ENCODE results near the gene ZNF71.

The ZNF71 gene

GRCh38 chr19:56594783-56595547 is at the start of gene ZNF71:
Gene ZNF71 (plus strand): TSS chr19:56595302. CDS start chr19:56601559, 6,257 bp downstream.
- H3K36me3 ChIP-seq (ENCODE audit: insufficient read depth, low read length), result peaks cover 8% of the 10 kb centered on the region; the same call in 1 of the 2 replicates
- H3K9ac ChIP-seq (ENCODE audit: low read depth, low read length), result peak within 1 kb of the TSS; percentile 93
- H3K9me3 ChIP-seq (ENCODE audit: control insufficient read depth, insufficient read depth, low read length), result no peaks in the 10 kb centered on the region
- H3K4me1 ChIP-seq (ENCODE audit: insufficient read depth, low read length), result 0 out of 2 replicates have a peak, but pooled peaks cover 3% of the 10 kb centered on the region

- no peaks in the 10 kb centered on the region for H3K4me1 ChIP-seq (ENCODE audit: insufficient read depth, low read length)
- H3K9me3 ChIP-seq (ENCODE audit: control insufficient read depth, insufficient read depth, low read length), result peaks cover 4% of the 10 kb centered on the region
- H3K36me3 ChIP-seq (ENCODE audit: insufficient read depth, low read length), result peaks cover 12% of the 10 kb centered on the region
Measured at GRCh38 chr19:56547535-56547934, 47.6 kb upstream of the ZNF71 start.

DNA sequence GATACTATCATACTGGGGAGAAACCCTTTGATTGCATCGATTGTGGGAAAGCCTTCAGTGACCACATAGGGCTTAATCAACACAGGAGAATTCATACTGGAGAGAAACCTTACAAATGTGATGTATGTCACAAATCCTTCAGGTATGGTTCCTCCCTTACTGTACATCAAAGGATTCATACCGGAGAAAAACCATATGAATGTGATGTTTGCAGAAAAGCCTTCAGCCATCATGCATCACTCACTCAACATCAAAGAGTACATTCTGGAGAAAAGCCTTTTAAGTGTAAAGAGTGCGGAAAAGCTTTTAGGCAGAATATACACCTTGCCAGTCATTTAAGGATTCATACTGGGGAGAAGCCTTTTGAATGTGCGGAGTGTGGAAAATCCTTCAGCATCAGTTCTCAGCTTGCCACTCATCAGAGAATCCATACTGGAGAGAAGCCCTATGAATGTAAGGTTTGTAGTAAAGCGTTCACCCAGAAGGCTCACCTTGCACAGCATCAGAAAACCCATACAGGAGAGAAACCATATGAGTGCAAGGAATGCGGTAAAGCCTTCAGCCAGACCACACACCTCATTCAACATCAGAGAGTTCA is 40.7 kb upstream of the ZNF71 start:
- H3K36me3 ChIP-seq (ENCODE audit: insufficient read depth, low read length), result peaks cover 18% of the 10 kb centered on the region
- H3K9ac ChIP-seq (ENCODE audit: low read depth, low read length), result no peak overlapping the region
- peaks cover 16% of the 10 kb centered on the region for H3K9me3 ChIP-seq (ENCODE audit: control insufficient read depth, insufficient read depth, low read length)
- no peaks in the 10 kb centered on the region for H3K4me1 ChIP-seq (ENCODE audit: insufficient read depth, low read length)

More at GRCh38 chr19:56547535-56547934, 47.6 kb upstream of the ZNF71 start:
- no peak overlapping the region for H3K9ac ChIP-seq (ENCODE audit: low read depth, low read length)

DNA sequence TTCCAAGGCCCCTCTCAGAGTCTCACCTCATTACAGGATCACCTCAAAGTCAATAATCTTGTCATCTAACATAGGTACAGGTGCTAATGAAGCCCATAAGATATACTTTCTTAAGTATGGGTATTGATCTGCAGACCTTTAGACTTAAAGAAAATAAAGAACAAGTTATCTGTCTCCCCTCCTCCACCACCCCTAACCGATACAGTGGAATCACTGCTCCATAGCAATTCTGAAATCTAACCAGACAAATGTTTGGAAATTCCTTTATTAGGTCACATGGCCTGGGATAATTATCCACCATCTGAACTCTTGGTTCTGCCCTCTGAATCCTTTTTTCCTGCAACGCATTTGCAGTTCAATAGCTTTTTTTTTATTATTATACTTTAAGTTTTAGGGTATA is 32.3 kb upstream of the ZNF71 start:
- Histone ChIP-seq H3K9ac (ENCODE audit: low read depth, low read length) (no peak overlapping the region), H3K4me1 (ENCODE audit: insufficient read depth, low read length) (no peaks in the 10 kb centered on the region), H3K36me3 (ENCODE audit: insufficient read depth, low read length) (no peaks in the 10 kb centered on the region), H3K9me3 (ENCODE audit: control insufficient read depth, insufficient read depth, low read length) (peaks cover 5% of the 10 kb centered on the region; the same call in 1 of the 2 replicates)

- Histone ChIP-seq H3K9ac (ENCODE audit: low read depth, low read length) (peak overlapping the region; percentile 72), H3K4me1 (ENCODE audit: insufficient read depth, low read length) (no peaks in the 10 kb centered on the region), H3K9me3 (ENCODE audit: control insufficient read depth, insufficient read depth, low read length) (peaks cover 19% of the 10 kb centered on the region), H3K36me3 (ENCODE audit: insufficient read depth, low read length) (peaks cover 7% of the 10 kb centered on the region; the same call in 1 of the 2 replicates)
Measured at GRCh38 chr19:56566904-56567273, 28.2 kb upstream of the ZNF71 start.

- Histone ChIP-seq H3K9me3 (ENCODE audit: control insufficient read depth, insufficient read depth, low read length) (peaks cover 22% of the 10 kb centered on the region), H3K4me1 (ENCODE audit: insufficient read depth, low read length) (no peaks in the 10 kb centered on the region), H3K9ac (ENCODE audit: low read depth, low read length) (peak within 1 kb of the TSS; percentile 72), H3K36me3 (ENCODE audit: insufficient read depth, low read length) (peaks cover 7% of the 10 kb centered on the region; the same call in 1 of the 2 replicates)
Measured at GRCh38 chr19:56567274-56568120, 27.6 kb upstream of the ZNF71 start, which contains the start of gene ZNF470. Gene ZNF470 (plus strand): TSS chr19:56567468. CDS start chr19:56570312, 2,844 bp downstream.

GRCh38 chr19:56572589-56572988 is 22.5 kb upstream of the ZNF71 start:
- no peak overlapping the region for H3K9ac ChIP-seq (ENCODE audit: low read depth, low read length)
- H3K9me3 ChIP-seq (ENCODE audit: control insufficient read depth, insufficient read depth, low read length), result peaks cover 55% of the 10 kb centered on the region
- no peaks in the 10 kb centered on the region for H3K4me1 ChIP-seq (ENCODE audit: insufficient read depth, low read length)
- H3K36me3 ChIP-seq (ENCODE audit: insufficient read depth, low read length), result peaks cover 14% of the 10 kb centered on the region; the same call in 1 of the 2 replicates

GRCh38 chr19:56573914-56574313 is 21.2 kb upstream of the ZNF71 start:
- Histone ChIP-seq H3K9ac (ENCODE audit: low read depth, low read length) (no peak overlapping the region), H3K36me3 (ENCODE audit: insufficient read depth, low read length) (peaks cover 19% of the 10 kb centered on the region; the same call in 1 of the 2 replicates), H3K9me3 (ENCODE audit: control insufficient read depth, insufficient read depth, low read length) (peaks cover 57% of the 10 kb centered on the region), H3K4me1 (ENCODE audit: insufficient read depth, low read length) (no peaks in the 10 kb centered on the region)

DNA sequence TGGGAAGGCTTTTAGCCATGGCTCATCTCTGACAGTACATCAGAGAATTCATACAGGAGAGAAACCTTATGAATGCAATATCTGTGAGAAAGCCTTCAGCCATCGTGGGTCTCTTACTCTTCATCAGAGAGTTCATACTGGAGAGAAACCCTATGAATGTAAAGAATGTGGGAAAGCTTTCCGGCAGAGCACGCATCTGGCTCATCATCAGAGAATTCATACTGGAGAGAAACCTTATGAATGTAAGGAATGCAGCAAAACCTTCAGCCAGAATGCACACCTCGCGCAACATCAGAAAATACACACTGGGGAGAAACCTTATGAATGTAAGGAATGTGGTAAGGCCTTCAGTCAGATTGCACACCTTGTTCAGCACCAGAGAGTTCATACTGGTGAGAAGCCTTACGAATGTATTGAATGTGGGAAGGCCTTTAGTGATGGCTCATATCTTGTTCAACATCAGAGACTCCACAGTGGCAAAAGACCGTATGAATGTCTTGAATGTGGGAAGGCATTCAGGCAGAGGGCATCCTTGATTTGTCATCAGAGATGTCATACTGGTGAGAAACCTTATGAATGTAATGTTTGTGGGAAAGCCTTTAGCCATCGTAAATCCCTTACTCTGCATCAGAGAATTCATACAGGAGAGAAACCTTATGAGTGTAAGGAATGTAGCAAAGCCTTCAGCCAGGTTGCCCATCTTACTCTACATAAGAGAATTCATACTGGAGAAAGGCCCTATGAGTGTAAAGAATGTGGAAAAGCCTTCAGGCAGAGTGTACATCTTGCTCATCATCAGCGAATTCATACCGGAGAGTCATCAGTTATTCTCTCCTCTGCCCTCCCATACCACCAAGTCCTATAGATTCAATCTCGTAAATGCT is 17.1 kb upstream of the ZNF71 start:
- peaks cover 49% of the 10 kb centered on the region for H3K9me3 ChIP-seq (ENCODE audit: control insufficient read depth, insufficient read depth, low read length)
- peaks cover 12% of the 10 kb centered on the region; the same call in 1 of the 2 replicates for H3K36me3 ChIP-seq (ENCODE audit: insufficient read depth, low read length)
- H3K4me1 ChIP-seq (ENCODE audit: insufficient read depth, low read length), result no peaks in the 10 kb centered on the region
- H3K9ac ChIP-seq (ENCODE audit: low read depth, low read length), result no peak overlapping the region

GRCh38 chr19:56594446-56594782 is 688 bp upstream of the ZNF71 start:
- H3K36me3 ChIP-seq (ENCODE audit: insufficient read depth, low read length), result peaks cover 8% of the 10 kb centered on the region; the same call in 1 of the 2 replicates
- H3K9me3 ChIP-seq (ENCODE audit: control insufficient read depth, insufficient read depth, low read length), result no peaks in the 10 kb centered on the region; the same call in 1 of the 2 replicates
- H3K9ac ChIP-seq (ENCODE audit: low read depth, low read length), result peak overlapping the region; percentile 93; the same call in 1 of the 2 replicates
- 0 out of 2 replicates have a peak, but pooled peaks cover 3% of the 10 kb centered on the region for H3K4me1 ChIP-seq (ENCODE audit: insufficient read depth, low read length)

DNA sequence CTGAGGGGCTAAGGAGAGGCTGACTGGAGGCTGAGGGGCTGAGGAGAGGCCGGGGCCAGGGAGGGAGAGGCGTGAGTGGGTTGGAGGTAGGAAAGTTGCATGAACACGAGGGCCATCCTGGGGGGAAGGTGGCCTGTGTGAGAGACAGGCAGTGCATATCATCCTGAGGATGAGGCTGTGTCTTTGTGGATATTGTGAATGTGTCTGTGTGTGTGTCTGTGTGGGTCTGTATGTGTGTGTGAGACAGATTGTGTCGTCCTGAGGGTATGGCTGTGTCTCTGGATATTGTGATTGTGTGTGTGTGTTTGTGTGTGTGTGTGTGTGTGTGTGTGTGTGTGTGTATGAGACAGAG is 422 bp downstream of the ZNF71 start:
- H3K4me1 ChIP-seq (ENCODE audit: insufficient read depth, low read length), result 0 out of 2 replicates have a peak, but pooled peaks cover 3% of the 10 kb centered on the region
- no peaks in the 10 kb centered on the region for H3K9me3 ChIP-seq (ENCODE audit: control insufficient read depth, insufficient read depth, low read length)
- H3K9ac ChIP-seq (ENCODE audit: low read depth, low read length), result peak overlapping the region; percentile 93
- H3K36me3 ChIP-seq (ENCODE audit: insufficient read depth, low read length), result peaks cover 8% of the 10 kb centered on the region; the same call in 1 of the 2 replicates

- Histone ChIP-seq H3K9me3 (ENCODE audit: control insufficient read depth, insufficient read depth, low read length) (no peaks in the 10 kb centered on the region), H3K9ac (ENCODE audit: low read depth, low read length) (no peak overlapping the region), H3K4me1 (ENCODE audit: insufficient read depth, low read length) (0 out of 2 replicates have a peak, but pooled peaks cover 3% of the 10 kb centered on the region), H3K36me3 (ENCODE audit: insufficient read depth, low read length) (peaks cover 8% of the 10 kb centered on the region; the same call in 1 of the 2 replicates)
Measured at GRCh38 chr19:56596676-56597075, 1.6 kb downstream of the ZNF71 start.

GRCh38 chr19:56597696-56598095 is 2.6 kb downstream of the ZNF71 start:
- peaks cover 8% of the 10 kb centered on the region; the same call in 1 of the 2 replicates for H3K36me3 ChIP-seq (ENCODE audit: insufficient read depth, low read length)
- 0 out of 2 replicates have a peak, but pooled peaks cover 3% of the 10 kb centered on the region for H3K4me1 ChIP-seq (ENCODE audit: insufficient read depth, low read length)
- H3K9ac ChIP-seq (ENCODE audit: low read depth, low read length), result no peak overlapping the region
- no peaks in the 10 kb centered on the region; the same call in 1 of the 2 replicates for H3K9me3 ChIP-seq (ENCODE audit: control insufficient read depth, insufficient read depth, low read length)
